GM21825 (cell line): ENCODE data around the gene RIBC1.
"Not testable (repeated sequence)": the region's sequence is repeated elsewhere in the genome, so short reads cannot be mapped to it uniquely, and the experiment has no call there.

Source experiments
- ATAC-seq: cut with Tn5 transposase; IDR thresholded peaks from one replicate; pipeline ENCODE4 v1.9.1; 2021; ENCODE audit warnings: mild to moderate bottlenecking, moderate library complexity; ENCODE audit not compliant: unreplicated experiment

The RIBC1 gene

DNA sequence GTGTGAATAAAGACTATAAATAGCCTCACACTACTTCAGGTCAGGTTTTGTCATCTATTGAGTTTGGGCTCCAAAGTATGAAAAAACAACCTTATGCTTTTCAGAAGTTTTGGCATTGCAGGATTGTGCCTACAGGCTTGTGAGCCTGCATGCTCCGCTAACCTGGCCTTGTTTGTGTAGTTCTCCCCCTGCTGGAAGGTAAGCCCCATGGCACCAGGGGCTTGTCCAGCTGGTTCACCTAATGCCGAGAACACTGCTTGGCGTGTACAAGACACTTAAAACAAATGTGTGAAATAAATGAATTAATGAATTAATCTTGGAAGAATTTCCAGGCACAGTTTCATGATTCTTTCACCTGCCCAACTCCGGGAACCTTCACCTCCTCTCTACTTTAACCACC, 13.3 kb downstream of the RIBC1 start:
- peak; percentile 67 for ATAC-seq

GRCh38 chrX:53437206-53437605, 14.5 kb downstream of the RIBC1 start:
- no peak for ATAC-seq

DNA sequence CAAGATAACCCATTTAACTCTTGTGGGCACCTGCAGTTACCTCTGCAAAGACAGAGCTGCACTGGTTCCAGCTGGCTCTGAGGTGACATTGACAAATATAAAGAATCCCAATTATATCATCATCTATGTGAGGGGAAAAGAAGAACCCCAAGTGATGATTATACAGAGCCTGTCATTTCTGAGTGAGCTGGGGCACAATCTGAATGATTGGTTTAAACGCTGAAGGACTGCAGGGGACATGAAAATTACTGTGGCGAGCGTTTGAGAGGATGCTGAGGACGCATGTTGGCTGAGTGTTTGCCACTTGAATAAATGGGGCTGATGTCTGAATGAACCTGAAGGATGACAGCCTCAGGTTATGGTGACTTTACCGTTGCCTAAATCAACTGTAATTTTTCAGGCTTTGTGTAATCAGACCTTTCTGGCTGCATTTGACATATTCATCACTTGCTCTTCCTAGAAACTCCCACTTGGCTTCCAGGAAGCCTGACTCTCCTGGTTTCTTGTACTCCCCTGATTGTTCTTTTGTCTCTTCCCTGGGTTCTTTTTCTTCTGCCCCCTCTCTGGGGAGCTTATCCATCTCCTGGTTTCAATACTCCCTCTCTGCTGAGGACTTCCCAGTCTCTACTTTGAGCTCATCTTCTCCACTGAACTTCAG, 15.6 kb downstream of the RIBC1 start:
- no peak for ATAC-seq

- no peak for ATAC-seq
Observed at GRCh38 chrX:53438832-53439230, 16.2 kb downstream of the RIBC1 start.

DNA sequence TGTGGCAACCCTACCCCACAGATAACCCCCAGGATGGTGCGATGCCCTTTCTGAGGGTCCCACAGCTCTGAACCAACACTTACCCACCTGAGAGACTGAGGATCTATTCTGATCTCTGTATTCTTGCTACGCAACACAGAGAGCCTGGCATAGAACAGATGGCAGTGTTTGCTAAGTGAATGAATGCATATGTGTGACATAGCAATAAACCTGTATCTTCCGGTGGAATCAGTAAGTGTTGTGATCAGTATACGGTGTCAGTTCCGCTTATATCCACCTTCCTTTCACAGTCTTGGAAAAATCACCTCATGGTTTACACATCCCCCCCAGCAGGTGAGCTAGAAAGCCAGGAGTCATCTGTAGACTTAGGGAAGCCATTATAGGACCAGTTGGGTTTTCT, 17.4 kb downstream of the RIBC1 start:
- no peak for ATAC-seq

- no peak for ATAC-seq
Observed at GRCh38 chrX:53440621-53441517, 18.2 kb downstream of the RIBC1 start.

DNA sequence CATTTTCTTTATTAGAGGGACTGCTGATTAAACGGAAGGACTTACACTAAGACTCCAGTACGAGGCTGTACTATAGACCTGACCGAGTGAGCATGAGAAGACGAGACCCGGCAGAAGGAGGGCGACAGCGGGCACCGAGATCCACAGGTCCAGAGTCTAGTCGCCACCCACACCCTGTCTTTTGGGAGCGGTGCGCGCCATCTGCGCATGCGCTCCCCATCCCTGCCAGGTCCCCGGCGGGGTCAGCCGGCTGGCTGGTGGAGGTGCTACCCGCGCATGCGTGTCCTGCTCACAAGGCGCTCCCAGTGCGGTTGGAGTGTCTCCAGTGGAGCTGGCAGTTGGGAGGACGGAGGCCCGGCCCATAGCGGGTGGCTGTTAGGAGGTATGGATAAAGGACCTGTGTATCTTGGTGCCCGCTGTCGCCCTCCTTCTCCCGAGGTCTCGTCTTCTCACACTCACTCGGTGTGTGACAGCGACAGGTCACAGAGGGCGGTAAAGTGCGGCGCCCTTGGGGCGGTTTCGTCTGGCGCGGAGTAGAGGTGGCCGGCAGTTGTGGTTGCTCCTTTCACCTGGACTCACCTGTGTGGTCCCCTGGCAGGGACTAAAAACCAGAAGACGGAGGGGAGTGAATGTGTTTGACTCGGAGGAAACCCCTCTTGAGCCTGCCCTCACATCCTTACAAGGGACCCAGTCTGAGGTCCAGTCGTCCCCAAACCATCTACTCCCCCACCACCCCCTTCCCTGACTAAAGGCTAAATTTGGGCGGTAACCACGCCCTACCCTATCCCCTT, 19.1 kb downstream of the RIBC1 start:
- ATAC-seq: peak; percentile 73

DNA sequence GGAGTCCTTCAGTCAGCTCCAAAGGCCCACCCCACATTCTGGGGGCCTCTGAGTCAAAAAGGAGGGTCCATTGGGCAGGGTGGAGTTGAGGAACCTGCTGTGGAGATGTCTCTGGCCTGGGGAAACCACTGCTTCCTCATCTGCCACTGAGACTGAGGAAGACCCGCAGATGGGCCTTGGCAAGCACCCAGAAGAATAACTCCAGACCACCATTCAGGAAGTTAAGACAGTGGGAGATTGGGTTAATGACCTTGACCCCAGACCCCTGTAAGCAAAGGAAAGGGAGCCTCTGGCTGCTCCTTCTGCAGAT, 19.6 kb downstream of the RIBC1 start:
- no peak for ATAC-seq

DNA sequence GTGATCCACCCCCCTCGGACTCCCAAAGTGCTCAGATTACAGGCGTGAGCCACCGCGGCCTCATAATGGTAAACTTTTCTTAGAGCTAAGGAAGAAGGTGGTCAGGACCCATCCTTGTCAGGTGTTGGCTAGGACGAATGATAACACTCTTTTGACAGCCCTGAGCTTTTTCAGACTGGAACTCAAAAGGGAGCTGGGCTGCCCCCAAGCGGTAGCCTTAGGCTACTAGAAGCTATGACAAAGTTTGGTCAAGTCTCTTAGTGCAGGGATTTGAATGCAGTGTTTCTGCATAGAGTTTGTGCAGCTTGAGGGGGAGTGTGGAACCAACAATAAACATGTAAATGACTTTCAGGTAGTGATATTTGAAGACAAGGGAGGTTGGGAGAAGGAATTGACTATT, 23.3 kb downstream of the RIBC1 start:
- ATAC-seq: no peak

DNA sequence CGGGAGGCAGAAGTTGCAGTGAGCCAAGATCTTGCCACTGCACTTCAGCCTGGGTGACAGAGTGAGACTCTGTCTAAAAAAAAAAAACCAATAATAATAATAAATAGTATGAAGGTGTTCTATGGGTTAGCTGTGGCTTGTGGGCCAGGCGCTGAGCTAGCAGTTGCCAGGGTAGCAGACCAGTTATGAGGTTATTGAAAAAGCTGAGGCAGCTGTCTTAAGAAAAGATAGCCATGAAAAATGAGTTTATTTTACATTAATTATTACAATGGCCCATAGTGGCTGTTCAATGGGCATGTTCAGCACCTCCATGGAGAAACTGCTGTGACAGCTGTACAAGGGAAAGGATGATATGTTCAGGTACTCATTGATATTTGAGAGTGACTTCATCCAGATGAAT, 24.8 kb downstream of the RIBC1 start:
- ATAC-seq: no peak

DNA sequence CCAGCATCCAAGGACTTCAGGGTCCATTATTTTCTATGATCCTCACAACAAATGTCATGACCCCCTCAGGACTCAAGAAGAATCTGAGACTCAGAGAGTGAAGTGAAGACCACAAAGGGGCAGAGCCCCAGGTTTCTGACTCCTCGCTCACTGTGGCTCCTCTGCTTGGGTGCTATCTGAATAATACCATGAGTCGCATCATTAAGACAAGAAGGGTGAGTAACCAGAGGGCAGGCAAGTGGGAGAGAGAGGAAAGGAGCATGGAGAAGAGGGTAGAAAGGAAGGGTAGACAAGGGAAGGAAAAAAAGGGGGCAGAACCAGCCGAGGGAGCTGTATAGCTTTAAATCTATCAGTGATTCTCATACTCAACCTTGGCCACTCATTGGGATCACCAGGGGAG, 27.0 kb downstream of the RIBC1 start:
- ATAC-seq: no peak

DNA sequence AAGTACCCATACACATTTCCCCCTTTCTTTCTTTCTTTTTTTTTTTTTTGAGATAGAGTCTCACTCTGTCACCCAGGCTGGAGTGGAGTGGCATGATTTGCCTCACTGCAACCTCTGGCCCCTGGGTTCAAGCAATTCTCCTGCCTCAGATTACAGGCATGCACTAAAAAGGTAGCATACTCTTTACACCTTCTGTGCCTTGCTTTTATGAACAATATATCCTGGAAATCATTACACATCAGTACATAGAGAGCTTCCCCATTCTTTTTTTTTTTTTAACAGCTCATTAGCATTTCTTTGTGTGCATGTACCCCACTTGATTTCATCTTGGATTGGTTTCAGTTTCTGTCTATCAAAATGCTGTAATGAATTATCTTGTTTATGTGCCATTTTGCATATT, 30.1 kb downstream of the RIBC1 start:
- no peak for ATAC-seq

DNA sequence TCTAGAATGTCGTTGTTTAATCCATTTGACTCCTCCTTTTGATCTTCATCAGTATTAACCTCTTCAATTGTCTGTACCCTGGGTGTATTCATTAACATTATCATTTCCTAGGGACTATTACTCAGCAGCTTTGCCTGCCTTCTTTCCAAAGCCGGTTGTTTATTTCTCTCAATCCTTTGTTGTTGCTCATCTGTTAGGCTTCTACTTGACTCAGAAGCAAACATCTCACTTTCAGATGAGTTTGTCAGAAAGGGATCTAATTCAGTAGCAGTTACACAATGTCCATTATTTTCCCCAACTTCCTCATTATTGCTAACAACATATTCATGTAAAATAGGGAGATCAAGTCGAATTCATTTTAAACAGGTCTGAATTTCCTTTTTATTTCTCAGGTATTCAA, 33.6 kb downstream of the RIBC1 start:
- no peak for ATAC-seq

GRCh38 chrX:53458082-53458481, 35.4 kb downstream of the RIBC1 start:
- no peak for ATAC-seq

- ATAC-seq: not testable (repeated sequence)
Observed at GRCh38 chrX:53468659-53469058, 46.0 kb downstream of the RIBC1 start.

DNA sequence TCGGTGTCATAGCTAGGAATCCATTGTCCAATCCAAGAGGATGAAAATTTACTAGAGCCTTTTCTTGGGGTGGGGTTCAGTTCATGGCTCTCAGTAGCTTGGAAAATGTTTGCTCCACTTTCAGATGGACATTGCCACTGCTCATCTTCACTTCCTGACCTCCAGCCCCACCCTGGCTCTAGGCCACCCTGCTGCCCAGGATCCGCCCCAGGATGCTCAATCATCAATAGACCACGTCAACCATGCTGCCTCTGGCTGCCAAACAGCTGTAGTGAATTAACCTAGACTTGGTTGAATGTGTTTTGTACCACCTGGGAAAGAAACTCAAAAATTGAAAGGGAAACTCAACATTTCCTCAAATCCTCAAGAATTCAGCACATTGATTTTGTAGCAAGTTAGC, 48.7 kb downstream of the RIBC1 start:
- ATAC-seq: no peak

DNA sequence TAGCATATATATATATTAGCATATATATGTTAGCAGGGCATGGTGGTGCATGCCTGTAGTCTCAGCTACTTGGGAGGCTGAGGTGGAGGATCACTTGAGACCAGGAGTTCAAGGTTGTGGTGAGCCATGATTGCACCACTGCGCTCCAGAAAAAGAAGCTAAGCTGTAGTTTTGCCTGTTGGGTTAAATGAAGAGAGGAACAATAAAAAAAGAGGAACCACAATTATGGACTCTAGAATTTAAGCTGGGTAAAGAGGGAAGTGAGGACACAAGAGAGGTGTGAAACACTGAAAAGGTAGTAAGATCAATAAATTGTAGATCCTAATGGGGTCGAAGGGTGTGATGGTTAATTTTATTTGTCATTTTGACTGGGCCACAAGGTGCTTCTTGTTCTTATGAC, 52.0 kb downstream of the RIBC1 start:
- no peak for ATAC-seq

DNA sequence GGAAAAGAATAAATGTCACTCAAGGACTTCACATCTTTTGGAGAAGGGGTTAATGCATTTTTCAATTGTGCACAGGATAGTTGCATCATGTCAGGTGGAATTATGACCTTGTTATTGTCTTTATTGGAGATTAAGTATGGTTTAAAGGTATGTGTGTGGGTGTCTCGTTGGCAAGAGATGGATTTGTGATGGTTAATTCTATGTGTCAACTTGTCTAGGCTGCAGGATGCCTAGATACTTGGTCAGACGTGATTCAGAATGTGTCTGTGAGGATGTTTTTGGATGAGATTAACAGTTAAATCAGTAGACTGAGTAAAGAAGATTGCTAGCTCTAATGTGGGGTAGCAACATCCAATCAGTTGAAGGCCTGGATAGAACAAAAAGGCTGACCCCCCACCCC, 53.7 kb downstream of the RIBC1 start:
- no peak for ATAC-seq

DNA sequence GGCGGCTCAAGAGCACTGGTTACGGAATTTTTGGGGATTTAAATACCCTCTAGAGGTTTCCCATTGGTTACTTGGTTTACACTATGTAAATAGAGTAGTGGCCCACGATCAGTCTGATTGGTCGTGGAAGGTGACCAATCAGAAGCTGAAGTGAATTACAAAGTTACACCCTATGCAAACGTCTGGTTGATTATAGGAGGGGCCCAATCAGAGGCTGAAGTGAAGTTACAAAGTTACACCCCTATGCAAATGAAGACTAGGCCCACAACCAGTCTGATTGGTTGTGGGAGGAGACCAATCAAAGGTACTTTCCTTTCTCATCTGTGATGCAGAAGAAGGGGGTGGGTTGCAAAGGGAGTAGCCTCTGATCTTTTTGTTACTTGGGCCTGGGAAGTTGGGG, 56.6 kb downstream of the RIBC1 start:
- no peak for ATAC-seq
